HepG2 (cell line): Measurements from ENCODE around the gene PTPRO. TPM values are rescaled to one million over a fixed set of nuclear protein-coding genes. Genes with fewer than 3 reads are reported as not detected.
A peak's percentile ranks its signal among the peaks of the same experiment; 100 is the strongest.

ENCODE experiments used
- ASH2L ChIP-seq: fragments of 300-600, 200-600 bp; sonication (generic); IDR thresholded peaks from 2 replicates; pipeline ENCODE4 v1.7.0; 2017; ENCODE audit warnings: low read depth, mild to moderate bottlenecking, moderate library complexity, mixed read lengths, low read length; ENCODE audit not compliant: insufficient read length
- ELF3 ChIP-seq: IDR thresholded peaks from 2 replicates; pipeline ENCODE4 v1.6.1; 2016; ENCODE audit warnings: missing genetic modification reagents, missing compliant biosample characterization
- FOXA3 ChIP-seq: IDR thresholded peaks from 2 replicates; pipeline ENCODE4 v1.6.1; 2016; ENCODE audit warnings: missing genetic modification reagents, missing compliant biosample characterization
- KAT7 ChIP-seq: IDR thresholded peaks from 2 replicates; pipeline ENCODE4 v1.6.1; 2018; ENCODE audit warnings: borderline replicate concordance, missing compliant biosample characterization
- MIER3 ChIP-seq: IDR thresholded peaks from 2 replicates; pipeline ENCODE4 v1.6.1; 2016; ENCODE audit warnings: missing compliant biosample characterization, borderline replicate concordance
- TEAD3 ChIP-seq: optimal IDR thresholded peaks from 2 replicates; pipeline ENCODE3; 2016; ENCODE audit warnings: borderline replicate concordance
- YEATS2 ChIP-seq: sonication (generic); formaldehyde crosslinking; IDR thresholded peaks from 2 replicates; pipeline ENCODE4 v1.4.0; 2020; ENCODE audit warnings: missing genetic modification reagents, borderline replicate concordance
- YY1 ChIP-seq: IDR thresholded peaks from 2 replicates; pipeline ENCODE4 v1.6.1; 2011; ENCODE audit warnings: low read length, low read depth, moderate library complexity, mild to moderate bottlenecking; ENCODE audit not compliant: insufficient read depth, insufficient replicate concordance
- ZNF263 ChIP-seq: sonication (generic); formaldehyde crosslinking; IDR thresholded peaks from 2 replicates; pipeline ENCODE4 v1.4.0; 2020; ENCODE audit warnings: missing genetic modification reagents
- ZNF567 ChIP-seq: sonication (generic); formaldehyde crosslinking; IDR thresholded peaks from 2 replicates; pipeline ENCODE4 v1.8.1; 2023; ENCODE audit warnings: mild to moderate bottlenecking, missing genetic modification reagents, borderline replicate concordance
- polyA plus RNA-seq, 8 experiments: library from polyadenylated mRNA; depleted of rRNA in 3 of 8; stranded (reverse) in 7 of 8; unstranded in 1 of 8; fragments of >200 nt; fragmentation: Illumina TruSeq in 4 of 8; extraction: Trizol in 4 of 8; gene quantifications; 2 replicates each; pipeline versions ENCODE4 v1.2.1 to v1.2.3, GENCODE V29; 2011 to 2016; ENCODE audit warnings: low read depth in 4 of 8, missing spikeins in 1 of 8, mixed read lengths in 1 of 8; ENCODE audit not compliant: insufficient read depth in 1 of 8
- total RNA-seq, 5 experiments: library from RNA; depleted of rRNA; stranded (reverse); fragments of >200 nt; fragmentation: Illumina TruSeq; extraction: Trizol; gene quantifications; 2 replicates each; pipeline ENCODE4 v1.2.3, GENCODE V29; 2016; ENCODE audit warnings: low read depth in 1 of 5
- TF ChIP-seq, protein P1 (sequence below): sonication (generic); formaldehyde crosslinking; IDR thresholded peaks from 2 replicates; pipeline ENCODE4 v1.4.0; 2020; ENCODE audit warnings: missing genetic modification reagents; ENCODE audit errors: not compliant biosample characterization
- TF ChIP-seq, protein P2 (sequence below): sonication (generic); formaldehyde crosslinking; IDR thresholded peaks from 2 replicates; pipeline ENCODE4 v1.5.1; 2020; ENCODE audit warnings: mild to moderate bottlenecking, missing genetic modification reagents, moderate library complexity
- TF ChIP-seq, protein P3 (sequence below): sonication (generic); formaldehyde crosslinking; IDR thresholded peaks from 2 replicates; pipeline ENCODE4 v1.8.0; 2022; ENCODE audit warnings: mild to moderate bottlenecking, missing genetic modification reagents
- TF ChIP-seq, protein P4 (sequence below): sonication (generic); formaldehyde crosslinking; IDR thresholded peaks from 2 replicates; pipeline ENCODE4 v1.5.1; 2020; ENCODE audit warnings: mild to moderate bottlenecking, moderate library complexity, missing genetic modification reagents
- TF ChIP-seq, protein P5 (sequence below): IDR thresholded peaks from 2 replicates; pipeline ENCODE4 v1.6.1; 2016; ENCODE audit warnings: missing genetic modification reagents, missing compliant biosample characterization
- TF ChIP-seq, protein P6 (sequence below): IDR thresholded peaks from 2 replicates; pipeline ENCODE4 v1.6.1; 2016; ENCODE audit warnings: mild to moderate bottlenecking
- TF ChIP-seq, protein P7 (sequence below): sonication (generic); formaldehyde crosslinking; IDR thresholded peaks from 2 replicates; pipeline ENCODE4 v1.4.0; 2020; ENCODE audit warnings: missing genetic modification reagents

PTPRO gene
- total and polyA plus RNA-seq, 2 of the 13 experiments (the other 11 are each of a cell fraction or from before 2014, with no cell fraction given): 0.04 TPM; not detected in 1

DNA sequence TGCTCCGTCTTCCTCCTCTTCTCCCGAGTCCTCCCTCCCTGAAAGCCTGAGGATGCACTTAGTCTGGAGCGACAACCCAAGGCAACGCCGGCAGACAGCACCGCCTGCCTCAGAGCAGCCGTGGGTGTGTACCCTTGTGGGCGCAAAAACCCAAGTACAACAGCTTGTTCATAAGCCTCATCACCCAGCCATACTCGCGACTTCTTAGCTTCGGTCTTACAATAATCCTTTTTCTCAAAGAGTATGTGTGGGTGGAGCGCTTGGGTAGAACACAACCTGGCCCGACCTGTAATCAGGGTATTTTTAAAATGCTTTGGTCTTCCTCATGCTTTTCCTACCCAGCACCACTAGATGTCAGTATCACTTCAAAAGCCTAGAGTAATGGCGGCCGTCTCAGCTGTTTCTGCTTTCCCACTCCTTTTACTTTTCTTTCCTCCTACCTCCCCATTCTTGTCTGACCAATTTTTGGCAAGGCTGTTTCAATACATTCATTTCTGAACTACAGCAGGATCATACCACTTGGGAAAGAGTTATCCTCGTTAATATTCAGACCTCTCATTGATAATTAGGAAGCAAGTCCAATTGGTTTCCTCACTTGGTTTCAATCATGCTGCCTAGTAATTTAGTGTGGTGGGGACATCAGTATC, 268.0 kb downstream of the PTPRO start (continued):
- TF ChIP-seq, protein P1, sequence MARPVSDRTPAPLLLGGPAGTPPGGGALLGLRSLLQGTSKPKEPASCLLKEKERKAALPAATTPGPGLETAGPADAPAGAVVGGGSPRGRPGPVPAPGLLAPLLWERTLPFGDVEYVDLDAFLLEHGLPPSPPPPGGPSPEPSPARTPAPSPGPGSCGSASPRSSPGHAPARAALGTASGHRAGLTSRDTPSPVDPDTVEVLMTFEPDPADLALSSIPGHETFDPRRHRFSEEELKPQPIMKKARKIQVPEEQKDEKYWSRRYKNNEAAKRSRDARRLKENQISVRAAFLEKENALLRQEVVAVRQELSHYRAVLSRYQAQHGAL (CRISPR knock-in tag): no peak
- TF ChIP-seq KAT7 (CRISPR knock-in tag): peak; percentile 67; the same call in 1 of the 2 replicates
- TF ChIP-seq ASH2L: peak; percentile 36
- TF ChIP-seq, protein P2, sequence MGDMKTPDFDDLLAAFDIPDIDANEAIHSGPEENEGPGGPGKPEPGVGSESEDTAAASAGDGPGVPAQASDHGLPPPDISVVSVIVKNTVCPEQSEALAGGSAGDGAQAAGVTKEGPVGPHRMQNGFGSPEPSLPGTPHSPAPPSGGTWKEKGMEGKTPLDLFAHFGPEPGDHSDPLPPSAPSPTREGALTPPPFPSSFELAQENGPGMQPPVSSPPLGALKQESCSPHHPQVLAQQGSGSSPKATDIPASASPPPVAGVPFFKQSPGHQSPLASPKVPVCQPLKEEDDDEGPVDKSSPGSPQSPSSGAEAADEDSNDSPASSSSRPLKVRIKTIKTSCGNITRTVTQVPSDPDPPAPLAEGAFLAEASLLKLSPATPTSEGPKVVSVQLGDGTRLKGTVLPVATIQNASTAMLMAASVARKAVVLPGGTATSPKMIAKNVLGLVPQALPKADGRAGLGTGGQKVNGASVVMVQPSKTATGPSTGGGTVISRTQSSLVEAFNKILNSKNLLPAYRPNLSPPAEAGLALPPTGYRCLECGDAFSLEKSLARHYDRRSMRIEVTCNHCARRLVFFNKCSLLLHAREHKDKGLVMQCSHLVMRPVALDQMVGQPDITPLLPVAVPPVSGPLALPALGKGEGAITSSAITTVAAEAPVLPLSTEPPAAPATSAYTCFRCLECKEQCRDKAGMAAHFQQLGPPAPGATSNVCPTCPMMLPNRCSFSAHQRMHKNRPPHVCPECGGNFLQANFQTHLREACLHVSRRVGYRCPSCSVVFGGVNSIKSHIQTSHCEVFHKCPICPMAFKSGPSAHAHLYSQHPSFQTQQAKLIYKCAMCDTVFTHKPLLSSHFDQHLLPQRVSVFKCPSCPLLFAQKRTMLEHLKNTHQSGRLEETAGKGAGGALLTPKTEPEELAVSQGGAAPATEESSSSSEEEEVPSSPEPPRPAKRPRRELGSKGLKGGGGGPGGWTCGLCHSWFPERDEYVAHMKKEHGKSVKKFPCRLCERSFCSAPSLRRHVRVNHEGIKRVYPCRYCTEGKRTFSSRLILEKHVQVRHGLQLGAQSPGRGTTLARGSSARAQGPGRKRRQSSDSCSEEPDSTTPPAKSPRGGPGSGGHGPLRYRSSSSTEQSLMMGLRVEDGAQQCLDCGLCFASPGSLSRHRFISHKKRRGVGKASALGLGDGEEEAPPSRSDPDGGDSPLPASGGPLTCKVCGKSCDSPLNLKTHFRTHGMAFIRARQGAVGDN: peak; percentile 30; the same call in 1 of the 2 replicates
- TF ChIP-seq ZNF567 (CRISPR knock-in tag): 0 out of 2 replicates have a peak, but pooled peaks have one; percentile 32
- TF ChIP-seq, protein P3, sequence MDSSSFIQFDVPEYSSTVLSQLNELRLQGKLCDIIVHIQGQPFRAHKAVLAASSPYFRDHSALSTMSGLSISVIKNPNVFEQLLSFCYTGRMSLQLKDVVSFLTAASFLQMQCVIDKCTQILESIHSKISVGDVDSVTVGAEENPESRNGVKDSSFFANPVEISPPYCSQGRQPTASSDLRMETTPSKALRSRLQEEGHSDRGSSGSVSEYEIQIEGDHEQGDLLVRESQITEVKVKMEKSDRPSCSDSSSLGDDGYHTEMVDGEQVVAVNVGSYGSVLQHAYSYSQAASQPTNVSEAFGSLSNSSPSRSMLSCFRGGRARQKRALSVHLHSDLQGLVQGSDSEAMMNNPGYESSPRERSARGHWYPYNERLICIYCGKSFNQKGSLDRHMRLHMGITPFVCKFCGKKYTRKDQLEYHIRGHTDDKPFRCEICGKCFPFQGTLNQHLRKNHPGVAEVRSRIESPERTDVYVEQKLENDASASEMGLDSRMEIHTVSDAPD (CRISPR knock-in tag): no peak
- peak; percentile 68; the same call in 1 of the 2 replicates for TF ChIP-seq ELF3 (CRISPR knock-in tag)
- TF ChIP-seq, protein P4, sequence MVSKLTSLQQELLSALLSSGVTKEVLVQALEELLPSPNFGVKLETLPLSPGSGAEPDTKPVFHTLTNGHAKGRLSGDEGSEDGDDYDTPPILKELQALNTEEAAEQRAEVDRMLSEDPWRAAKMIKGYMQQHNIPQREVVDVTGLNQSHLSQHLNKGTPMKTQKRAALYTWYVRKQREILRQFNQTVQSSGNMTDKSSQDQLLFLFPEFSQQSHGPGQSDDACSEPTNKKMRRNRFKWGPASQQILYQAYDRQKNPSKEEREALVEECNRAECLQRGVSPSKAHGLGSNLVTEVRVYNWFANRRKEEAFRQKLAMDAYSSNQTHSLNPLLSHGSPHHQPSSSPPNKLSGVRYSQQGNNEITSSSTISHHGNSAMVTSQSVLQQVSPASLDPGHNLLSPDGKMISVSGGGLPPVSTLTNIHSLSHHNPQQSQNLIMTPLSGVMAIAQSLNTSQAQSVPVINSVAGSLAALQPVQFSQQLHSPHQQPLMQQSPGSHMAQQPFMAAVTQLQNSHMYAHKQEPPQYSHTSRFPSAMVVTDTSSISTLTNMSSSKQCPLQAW (CRISPR knock-in tag): peak; percentile 52; the same call in 1 of the 2 replicates
- TF ChIP-seq, protein P5, sequence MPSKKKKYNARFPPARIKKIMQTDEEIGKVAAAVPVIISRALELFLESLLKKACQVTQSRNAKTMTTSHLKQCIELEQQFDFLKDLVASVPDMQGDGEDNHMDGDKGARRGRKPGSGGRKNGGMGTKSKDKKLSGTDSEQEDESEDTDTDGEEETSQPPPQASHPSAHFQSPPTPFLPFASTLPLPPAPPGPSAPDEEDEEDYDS (CRISPR knock-in tag): peak; percentile 39; the same call in 1 of the 2 replicates
- TF ChIP-seq, protein P6, sequence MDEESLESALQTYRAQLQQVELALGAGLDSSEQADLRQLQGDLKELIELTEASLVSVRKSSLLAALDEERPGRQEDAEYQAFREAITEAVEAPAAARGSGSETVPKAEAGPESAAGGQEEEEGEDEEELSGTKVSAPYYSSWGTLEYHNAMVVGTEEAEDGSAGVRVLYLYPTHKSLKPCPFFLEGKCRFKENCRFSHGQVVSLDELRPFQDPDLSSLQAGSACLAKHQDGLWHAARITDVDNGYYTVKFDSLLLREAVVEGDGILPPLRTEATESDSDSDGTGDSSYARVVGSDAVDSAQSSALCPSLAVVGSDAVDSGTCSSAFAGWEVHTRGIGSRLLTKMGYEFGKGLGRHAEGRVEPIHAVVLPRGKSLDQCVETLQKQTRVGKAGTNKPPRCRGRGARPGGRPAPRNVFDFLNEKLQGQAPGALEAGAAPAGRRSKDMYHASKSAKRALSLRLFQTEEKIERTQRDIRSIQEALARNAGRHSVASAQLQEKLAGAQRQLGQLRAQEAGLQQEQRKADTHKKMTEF (CRISPR knock-in tag): peak; percentile 71
- peak; percentile 36; the same call in 1 of the 2 replicates for TF ChIP-seq FOXA3 (CRISPR knock-in tag)
- peak; percentile 31; the same call in 1 of the 2 replicates for TF ChIP-seq YEATS2 (CRISPR knock-in tag)
- TF ChIP-seq, protein P7, sequence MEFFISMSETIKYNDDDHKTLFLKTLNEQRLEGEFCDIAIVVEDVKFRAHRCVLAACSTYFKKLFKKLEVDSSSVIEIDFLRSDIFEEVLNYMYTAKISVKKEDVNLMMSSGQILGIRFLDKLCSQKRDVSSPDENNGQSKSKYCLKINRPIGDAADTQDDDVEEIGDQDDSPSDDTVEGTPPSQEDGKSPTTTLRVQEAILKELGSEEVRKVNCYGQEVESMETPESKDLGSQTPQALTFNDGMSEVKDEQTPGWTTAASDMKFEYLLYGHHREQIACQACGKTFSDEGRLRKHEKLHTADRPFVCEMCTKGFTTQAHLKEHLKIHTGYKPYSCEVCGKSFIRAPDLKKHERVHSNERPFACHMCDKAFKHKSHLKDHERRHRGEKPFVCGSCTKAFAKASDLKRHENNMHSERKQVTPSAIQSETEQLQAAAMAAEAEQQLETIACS (CRISPR knock-in tag): no peak
- peak; percentile 89 for TF ChIP-seq YY1
- peak; percentile 43 for TF ChIP-seq TEAD3 (CRISPR knock-in tag)
- TF ChIP-seq MIER3: 0 out of 2 replicates have a peak, but pooled peaks have one; percentile 16
- peak; percentile 88 for TF ChIP-seq ZNF263 (CRISPR knock-in tag)
